Measurements from ENCODE around the gene CCDC192. TPM values are rescaled to one million over a fixed set of nuclear protein-coding genes. Genes with fewer than 3 reads are reported as not detected.

The CCDC192 gene
- total RNA-seq, 4 donors from 2014 or later = 0.87 to 2.1 (median 1.9) TPM

- H3K4me3 ChIP-seq = no peak overlapping the region
- H3K9me3 ChIP-seq = no peaks in the 10 kb centered on the region
- H3K27me3 ChIP-seq = no peaks in the 10 kb centered on the region
- no peaks in the 10 kb centered on the region for H3K36me3 ChIP-seq
- DNase-seq (ENCODE audit: low spot score in 2 of 2) = no peak
- TF ChIP-seq, protein P1, sequence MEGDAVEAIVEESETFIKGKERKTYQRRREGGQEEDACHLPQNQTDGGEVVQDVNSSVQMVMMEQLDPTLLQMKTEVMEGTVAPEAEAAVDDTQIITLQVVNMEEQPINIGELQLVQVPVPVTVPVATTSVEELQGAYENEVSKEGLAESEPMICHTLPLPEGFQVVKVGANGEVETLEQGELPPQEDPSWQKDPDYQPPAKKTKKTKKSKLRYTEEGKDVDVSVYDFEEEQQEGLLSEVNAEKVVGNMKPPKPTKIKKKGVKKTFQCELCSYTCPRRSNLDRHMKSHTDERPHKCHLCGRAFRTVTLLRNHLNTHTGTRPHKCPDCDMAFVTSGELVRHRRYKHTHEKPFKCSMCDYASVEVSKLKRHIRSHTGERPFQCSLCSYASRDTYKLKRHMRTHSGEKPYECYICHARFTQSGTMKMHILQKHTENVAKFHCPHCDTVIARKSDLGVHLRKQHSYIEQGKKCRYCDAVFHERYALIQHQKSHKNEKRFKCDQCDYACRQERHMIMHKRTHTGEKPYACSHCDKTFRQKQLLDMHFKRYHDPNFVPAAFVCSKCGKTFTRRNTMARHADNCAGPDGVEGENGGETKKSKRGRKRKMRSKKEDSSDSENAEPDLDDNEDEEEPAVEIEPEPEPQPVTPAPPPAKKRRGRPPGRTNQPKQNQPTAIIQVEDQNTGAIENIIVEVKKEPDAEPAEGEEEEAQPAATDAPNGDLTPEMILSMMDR (IDR thresholded peaks at IDR 0.05) = no peak
- no peak for TF ChIP-seq EP300 (IDR thresholded peaks at IDR 0.05)
- no peak for TF ChIP-seq POLR2A (IDR thresholded peaks at IDR 0.05)
- H3K27ac ChIP-seq = no peak overlapping the region
- peaks cover 0 to 22% (median 8%) of the 10 kb centered on the region in 4 donors for H3K4me1 ChIP-seq
- WGBS, 2 donors = 78 to 81% methylated on average over 3 of the region's 3 CpGs
Measured at GRCh38 chr5:127814588-127814973, 111.4 kb downstream of the CCDC192 start.

GRCh38 chr5:127820910-127821553, 117.8 kb downstream of the CCDC192 start:
- WGBS, 2 donors = 81 to 89% methylated on average over 2 of the region's 2 CpGs
- TF ChIP-seq EP300 (IDR thresholded peaks at IDR 0.05) (no peak), POLR2A (IDR thresholded peaks at IDR 0.05) (no peak)
- TF ChIP-seq, protein P1 (IDR thresholded peaks at IDR 0.05) = no peak
- H3K27me3 ChIP-seq = no peaks in the 10 kb centered on the region
- no peaks in the 10 kb centered on the region for H3K36me3 ChIP-seq
- H3K4me1 ChIP-seq = peaks cover 0 to 19% (median 0%) of the 10 kb centered on the region in 4 donors
- no peak overlapping the region for H3K27ac ChIP-seq
- H3K4me3 ChIP-seq = no peak overlapping the region
- no peaks in the 10 kb centered on the region for H3K9me3 ChIP-seq
- no peak for DNase-seq (ENCODE audit: low spot score in 2 of 2)

- H3K36me3 ChIP-seq = no peaks in the 10 kb centered on the region
- no peak for DNase-seq (ENCODE audit: low spot score in 2 of 2)
- no peaks in the 10 kb centered on the region for H3K27me3 ChIP-seq
- H3K9me3 ChIP-seq = no peaks in the 10 kb centered on the region
- no peak overlapping the region for H3K27ac ChIP-seq
- H3K4me3 ChIP-seq = no peak overlapping the region
- 89% methylated on average over 3 of the region's 3 CpGs for WGBS, 2 donors
- TF ChIP-seq POLR2A (IDR thresholded peaks at IDR 0.05) (no peak), EP300 (IDR thresholded peaks at IDR 0.05) (no peak)
- TF ChIP-seq, protein P1 (IDR thresholded peaks at IDR 0.05) = no peak
- H3K4me1 ChIP-seq = peaks cover 0 to 19% (median 0%) of the 10 kb centered on the region in 4 donors
Measured at GRCh38 chr5:127821896-127822295, 118.7 kb downstream of the CCDC192 start.

- peak overlapping the region in 2 of 4 donors; percentile 70 to 74 for H3K27ac ChIP-seq
- TF ChIP-seq EP300 (IDR thresholded peaks at IDR 0.05) (peak in 1 of 2 donors; percentile 63), POLR2A (IDR thresholded peaks at IDR 0.05) (no peak)
- WGBS, 2 donors = 64 to 70% methylated on average over 2 of the region's 2 CpGs
- peaks cover 0 to 19% (median 0%) of the 10 kb centered on the region in 4 donors for H3K4me1 ChIP-seq
- no peaks in the 10 kb centered on the region for H3K27me3 ChIP-seq
- H3K4me3 ChIP-seq = no peak overlapping the region
- DNase-seq (ENCODE audit: low spot score in 2 of 2) = peak in 1 of 2 donors; percentile 13
- H3K9me3 ChIP-seq = no peaks in the 10 kb centered on the region
- no peaks in the 10 kb centered on the region for H3K36me3 ChIP-seq
Measured at GRCh38 chr5:127824126-127824525, 120.9 kb downstream of the CCDC192 start.

DNA sequence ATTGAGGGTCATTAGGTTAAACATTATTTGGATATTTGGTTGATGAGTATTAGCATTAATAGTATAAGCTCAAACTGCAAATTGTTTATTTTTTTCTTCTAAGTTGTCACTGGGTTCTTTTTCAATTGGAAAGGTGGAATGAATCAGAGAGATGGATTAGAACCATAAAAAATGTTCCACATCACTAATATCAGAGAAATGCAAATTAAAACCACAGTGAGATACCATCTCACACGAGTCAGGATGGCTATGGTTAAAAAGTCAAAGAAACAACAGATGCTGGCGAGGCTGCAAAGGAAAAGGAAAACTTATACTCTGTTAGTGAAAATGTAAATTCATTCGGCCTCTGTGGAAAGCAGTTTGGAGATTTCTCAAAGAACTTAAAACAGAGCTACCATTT, 122.8 kb downstream of the CCDC192 start:
- Histone ChIP-seq H3K27me3 (no peaks in the 10 kb centered on the region), H3K36me3 (no peaks in the 10 kb centered on the region), H3K4me1 (peaks cover 0 to 19% (median 0%) of the 10 kb centered on the region in 4 donors), H3K27ac (no peak overlapping the region), H3K9me3 (no peaks in the 10 kb centered on the region), H3K4me3 (no peak overlapping the region)
- DNase-seq (ENCODE audit: low spot score in 2 of 2) = no peak
- TF ChIP-seq, protein P1 (IDR thresholded peaks at IDR 0.05) = no peak
- TF ChIP-seq POLR2A (IDR thresholded peaks at IDR 0.05) = no peak
- TF ChIP-seq EP300 (IDR thresholded peaks at IDR 0.05) = no peak
- 74 to 83% methylated on average over 3 of the region's 3 CpGs for WGBS, 2 donors

Measured in tibial nerve (tissue), 4 donors.